Measurements from ENCODE around the gene MAPK4. TPM values are rescaled to one million over a fixed set of nuclear protein-coding genes. Genes with fewer than 3 reads are reported as not detected.
A peak's percentile ranks its signal among the peaks of the same experiment; 100 is the strongest.

Gene MAPK4
- total RNA-seq, 1 donor from 2014 or later = 16.3 TPM

DNA sequence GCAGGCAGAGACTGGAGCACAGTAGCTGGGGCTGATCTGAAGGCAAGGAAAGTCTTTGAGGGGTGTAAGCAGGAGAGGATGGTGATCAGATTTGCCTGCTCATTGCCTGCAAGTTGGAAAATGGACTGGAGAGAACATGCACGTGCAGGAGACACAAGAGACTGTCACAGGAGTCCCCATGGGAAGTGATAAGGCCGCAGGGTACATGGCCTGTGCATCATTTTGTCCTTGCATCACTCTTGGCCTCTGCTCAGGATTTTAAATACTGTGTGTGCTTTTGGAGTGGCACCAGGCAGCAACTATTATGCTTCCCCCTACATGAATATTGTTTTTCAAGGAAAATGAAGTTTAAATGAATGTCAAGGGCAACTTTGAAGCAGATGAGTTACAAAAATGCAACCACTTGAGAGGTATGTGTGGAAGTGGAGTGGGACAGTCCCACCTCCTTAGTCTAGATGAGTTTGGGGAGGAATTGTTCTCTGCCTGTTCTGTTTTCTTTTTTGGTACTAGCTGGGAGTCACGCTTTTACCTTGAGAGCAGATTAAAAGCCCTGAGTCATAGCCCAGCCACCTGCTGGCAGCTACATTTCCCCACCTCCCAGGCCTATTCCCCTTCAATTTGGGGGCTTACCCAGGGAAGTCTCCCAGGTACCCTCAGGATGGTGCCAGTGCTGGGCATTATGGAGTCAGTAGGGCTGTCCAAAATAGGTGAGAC is 19.3 kb downstream of the MAPK4 start:
- no peaks in the 10 kb centered on the region for H3K4me1 Mint-ChIP-seq (ENCODE audit: low read depth)
- TF ChIP-seq, protein P1, sequence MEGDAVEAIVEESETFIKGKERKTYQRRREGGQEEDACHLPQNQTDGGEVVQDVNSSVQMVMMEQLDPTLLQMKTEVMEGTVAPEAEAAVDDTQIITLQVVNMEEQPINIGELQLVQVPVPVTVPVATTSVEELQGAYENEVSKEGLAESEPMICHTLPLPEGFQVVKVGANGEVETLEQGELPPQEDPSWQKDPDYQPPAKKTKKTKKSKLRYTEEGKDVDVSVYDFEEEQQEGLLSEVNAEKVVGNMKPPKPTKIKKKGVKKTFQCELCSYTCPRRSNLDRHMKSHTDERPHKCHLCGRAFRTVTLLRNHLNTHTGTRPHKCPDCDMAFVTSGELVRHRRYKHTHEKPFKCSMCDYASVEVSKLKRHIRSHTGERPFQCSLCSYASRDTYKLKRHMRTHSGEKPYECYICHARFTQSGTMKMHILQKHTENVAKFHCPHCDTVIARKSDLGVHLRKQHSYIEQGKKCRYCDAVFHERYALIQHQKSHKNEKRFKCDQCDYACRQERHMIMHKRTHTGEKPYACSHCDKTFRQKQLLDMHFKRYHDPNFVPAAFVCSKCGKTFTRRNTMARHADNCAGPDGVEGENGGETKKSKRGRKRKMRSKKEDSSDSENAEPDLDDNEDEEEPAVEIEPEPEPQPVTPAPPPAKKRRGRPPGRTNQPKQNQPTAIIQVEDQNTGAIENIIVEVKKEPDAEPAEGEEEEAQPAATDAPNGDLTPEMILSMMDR (IDR thresholded peaks at IDR 0.05; ENCODE audit: unreplicated experiment) = no peak
- H3K4me3 Mint-ChIP-seq (ENCODE audit: low read depth) = no peak overlapping the region
- H3K36me3 Mint-ChIP-seq (ENCODE audit: insufficient read depth) = no peaks in the 10 kb centered on the region
- no peak overlapping the region for H3K27ac Mint-ChIP-seq
- no peaks in the 10 kb centered on the region for H3K27me3 Mint-ChIP-seq
- no peak for DNase-seq (ENCODE audit: low spot score, unreplicated experiment)
- H3K9me3 Mint-ChIP-seq (ENCODE audit: low read depth) = no peaks in the 10 kb centered on the region

DNA sequence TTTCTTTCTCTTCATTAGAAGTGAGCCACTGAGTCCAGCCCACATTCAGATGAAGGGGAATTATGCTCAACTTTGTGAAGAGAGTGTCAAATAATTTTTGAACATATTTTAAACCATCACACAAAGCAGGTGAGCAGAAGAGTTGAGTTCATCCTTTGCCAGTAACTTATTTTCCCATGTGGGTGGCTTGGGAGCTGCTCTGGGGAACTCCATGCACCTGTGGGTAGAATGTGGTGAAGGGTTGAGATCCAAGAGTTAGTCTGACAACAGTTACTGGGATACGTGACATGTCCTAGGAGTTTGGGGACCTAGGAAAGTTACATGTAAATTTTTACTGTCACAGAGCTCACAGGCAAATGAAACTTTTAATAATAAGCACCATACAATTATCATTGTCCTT is 21.6 kb downstream of the MAPK4 start:
- no peak overlapping the region for H3K4me3 Mint-ChIP-seq (ENCODE audit: low read depth)
- peaks cover 4% of the 10 kb centered on the region for H3K36me3 Mint-ChIP-seq (ENCODE audit: insufficient read depth)
- no peaks in the 10 kb centered on the region for H3K27me3 Mint-ChIP-seq
- no peaks in the 10 kb centered on the region for H3K4me1 Mint-ChIP-seq (ENCODE audit: low read depth)
- DNase-seq (ENCODE audit: low spot score, unreplicated experiment) = no peak
- no peak overlapping the region for H3K27ac Mint-ChIP-seq
- TF ChIP-seq, protein P1 (IDR thresholded peaks at IDR 0.05; ENCODE audit: unreplicated experiment) = no peak
- no peaks in the 10 kb centered on the region for H3K9me3 Mint-ChIP-seq (ENCODE audit: low read depth)

DNA sequence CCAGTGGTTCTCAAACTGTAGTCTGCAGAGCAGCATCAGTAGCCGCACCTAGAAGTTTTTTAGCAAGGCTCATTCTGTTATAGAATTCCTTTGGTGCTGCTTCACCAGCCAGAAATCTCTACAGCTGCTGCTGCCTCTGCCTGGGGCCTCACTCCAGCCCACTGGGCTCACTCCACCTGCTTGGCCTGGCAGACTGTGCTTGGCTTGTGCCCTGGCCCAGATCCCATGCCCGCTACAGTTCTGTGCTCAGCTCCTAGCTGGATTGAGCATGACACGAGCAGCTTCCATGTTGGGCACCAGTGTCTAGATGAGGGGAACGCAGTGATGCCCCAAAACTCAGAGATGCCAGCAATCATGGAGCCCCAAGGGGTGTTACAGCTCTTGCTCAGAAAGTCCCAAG is 22.6 kb downstream of the MAPK4 start:
- H3K9me3 Mint-ChIP-seq (ENCODE audit: low read depth) = no peaks in the 10 kb centered on the region
- H3K27me3 Mint-ChIP-seq = no peaks in the 10 kb centered on the region
- TF ChIP-seq, protein P1 (IDR thresholded peaks at IDR 0.05; ENCODE audit: unreplicated experiment) = no peak
- no peaks in the 10 kb centered on the region for H3K4me1 Mint-ChIP-seq (ENCODE audit: low read depth)
- H3K36me3 Mint-ChIP-seq (ENCODE audit: insufficient read depth) = peaks cover 4% of the 10 kb centered on the region
- no peak overlapping the region for H3K27ac Mint-ChIP-seq
- H3K4me3 Mint-ChIP-seq (ENCODE audit: low read depth) = no peak overlapping the region
- DNase-seq (ENCODE audit: low spot score, unreplicated experiment) = no peak

DNA sequence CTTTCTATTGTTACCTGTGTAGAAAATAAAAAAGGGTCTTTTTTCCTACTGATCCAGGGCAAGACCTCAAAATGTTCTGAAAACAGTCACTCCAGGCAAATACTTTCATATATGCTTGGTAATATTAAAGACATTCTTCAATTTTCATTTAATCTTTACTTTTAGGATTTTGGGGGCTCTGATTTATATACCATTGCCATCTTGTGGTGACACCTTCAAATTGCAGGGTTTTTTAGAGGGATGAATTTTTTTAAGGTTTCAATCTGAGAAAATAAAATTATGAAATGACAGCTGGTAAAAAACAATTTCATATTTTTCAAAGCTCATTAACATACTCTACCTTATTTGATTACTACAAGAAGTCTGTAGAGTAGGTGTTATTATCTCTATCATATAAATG is 26.8 kb downstream of the MAPK4 start:
- Mint-ChIP-seq H3K4me3 (ENCODE audit: low read depth) (no peak overlapping the region), H3K36me3 (ENCODE audit: insufficient read depth) (peaks cover 4% of the 10 kb centered on the region), H3K9me3 (ENCODE audit: low read depth) (no peaks in the 10 kb centered on the region), H3K27me3 (no peaks in the 10 kb centered on the region), H3K27ac (no peak overlapping the region), H3K4me1 (ENCODE audit: low read depth) (no peaks in the 10 kb centered on the region)
- no peak for DNase-seq (ENCODE audit: low spot score, unreplicated experiment)
- TF ChIP-seq, protein P1 (IDR thresholded peaks at IDR 0.05; ENCODE audit: unreplicated experiment) = peak; percentile 46

DNA sequence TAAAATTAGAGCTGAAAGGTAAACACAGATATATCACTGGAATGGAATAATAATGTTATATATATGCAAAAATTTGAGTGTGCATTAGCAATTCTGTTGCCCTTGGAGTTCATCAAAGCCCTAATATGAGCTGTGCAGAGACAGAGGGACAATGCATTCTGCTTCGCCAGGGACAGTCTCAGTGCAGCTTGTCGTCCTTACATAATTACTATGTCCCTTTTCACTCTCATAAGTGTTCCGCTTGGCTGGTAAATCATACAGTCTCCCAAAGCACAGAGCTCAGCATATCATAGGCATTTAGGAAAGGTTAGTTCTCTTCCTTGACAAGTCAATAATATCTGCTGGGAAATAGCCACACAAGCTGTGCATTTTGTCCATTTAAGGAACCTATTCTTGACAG is 30.7 kb downstream of the MAPK4 start:
- no peak for DNase-seq (ENCODE audit: low spot score, unreplicated experiment)
- Mint-ChIP-seq H3K27ac (no peak overlapping the region), H3K36me3 (ENCODE audit: insufficient read depth) (peaks cover under 1% of the 10 kb centered on the region), H3K9me3 (ENCODE audit: low read depth) (no peaks in the 10 kb centered on the region), H3K4me1 (ENCODE audit: low read depth) (peaks cover 8% of the 10 kb centered on the region), H3K4me3 (ENCODE audit: low read depth) (no peak overlapping the region), H3K27me3 (no peaks in the 10 kb centered on the region)
- TF ChIP-seq, protein P1 (IDR thresholded peaks at IDR 0.05; ENCODE audit: unreplicated experiment) = no peak

All from progenitor cell of endocrine pancreas (in vitro differentiated cells).